Measurements from ENCODE around the gene CPNE6.

CPNE6 gene

GRCh38 chr14:24066496-24067132, 4.7 kb upstream of the CPNE6 start:
- no peak for ATAC-seq
- TF ChIP-seq PPARA (CRISPR knock-in tag; IDR thresholded peaks at IDR 0.05; ENCODE audit: borderline replicate concordance) (no peak), ZNF565 (CRISPR knock-in tag; conservative IDR thresholded peaks at IDR 0.05; ENCODE audit: low read depth) (no peak), POU6F1 (CRISPR knock-in tag; IDR thresholded peaks at IDR 0.05; ENCODE audit: borderline replicate concordance, low read depth) (no peak), GLIS3 (CRISPR knock-in tag; IDR thresholded peaks at IDR 0.05) (no peak), ESRRG (CRISPR knock-in tag; IDR thresholded peaks at IDR 0.05) (no peak), TCF4 (CRISPR knock-in tag; IDR thresholded peaks at IDR 0.05; ENCODE audit: borderline replicate concordance) (no peak), ZFP3 (CRISPR knock-in tag; IDR thresholded peaks at IDR 0.05) (no peak), OSR1 (CRISPR knock-in tag; IDR thresholded peaks at IDR 0.05) (no peak)
- TF ChIP-seq, protein P1, sequence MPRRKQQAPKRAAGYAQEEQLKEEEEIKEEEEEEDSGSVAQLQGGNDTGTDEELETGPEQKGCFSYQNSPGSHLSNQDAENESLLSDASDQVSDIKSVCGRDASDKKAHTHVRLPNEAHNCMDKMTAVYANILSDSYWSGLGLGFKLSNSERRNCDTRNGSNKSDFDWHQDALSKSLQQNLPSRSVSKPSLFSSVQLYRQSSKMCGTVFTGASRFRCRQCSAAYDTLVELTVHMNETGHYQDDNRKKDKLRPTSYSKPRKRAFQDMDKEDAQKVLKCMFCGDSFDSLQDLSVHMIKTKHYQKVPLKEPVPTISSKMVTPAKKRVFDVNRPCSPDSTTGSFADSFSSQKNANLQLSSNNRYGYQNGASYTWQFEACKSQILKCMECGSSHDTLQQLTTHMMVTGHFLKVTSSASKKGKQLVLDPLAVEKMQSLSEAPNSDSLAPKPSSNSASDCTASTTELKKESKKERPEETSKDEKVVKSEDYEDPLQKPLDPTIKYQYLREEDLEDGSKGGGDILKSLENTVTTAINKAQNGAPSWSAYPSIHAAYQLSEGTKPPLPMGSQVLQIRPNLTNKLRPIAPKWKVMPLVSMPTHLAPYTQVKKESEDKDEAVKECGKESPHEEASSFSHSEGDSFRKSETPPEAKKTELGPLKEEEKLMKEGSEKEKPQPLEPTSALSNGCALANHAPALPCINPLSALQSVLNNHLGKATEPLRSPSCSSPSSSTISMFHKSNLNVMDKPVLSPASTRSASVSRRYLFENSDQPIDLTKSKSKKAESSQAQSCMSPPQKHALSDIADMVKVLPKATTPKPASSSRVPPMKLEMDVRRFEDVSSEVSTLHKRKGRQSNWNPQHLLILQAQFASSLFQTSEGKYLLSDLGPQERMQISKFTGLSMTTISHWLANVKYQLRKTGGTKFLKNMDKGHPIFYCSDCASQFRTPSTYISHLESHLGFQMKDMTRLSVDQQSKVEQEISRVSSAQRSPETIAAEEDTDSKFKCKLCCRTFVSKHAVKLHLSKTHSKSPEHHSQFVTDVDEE (CRISPR knock-in tag; IDR thresholded peaks at IDR 0.05), result no peak
- TF ChIP-seq, protein P2, sequence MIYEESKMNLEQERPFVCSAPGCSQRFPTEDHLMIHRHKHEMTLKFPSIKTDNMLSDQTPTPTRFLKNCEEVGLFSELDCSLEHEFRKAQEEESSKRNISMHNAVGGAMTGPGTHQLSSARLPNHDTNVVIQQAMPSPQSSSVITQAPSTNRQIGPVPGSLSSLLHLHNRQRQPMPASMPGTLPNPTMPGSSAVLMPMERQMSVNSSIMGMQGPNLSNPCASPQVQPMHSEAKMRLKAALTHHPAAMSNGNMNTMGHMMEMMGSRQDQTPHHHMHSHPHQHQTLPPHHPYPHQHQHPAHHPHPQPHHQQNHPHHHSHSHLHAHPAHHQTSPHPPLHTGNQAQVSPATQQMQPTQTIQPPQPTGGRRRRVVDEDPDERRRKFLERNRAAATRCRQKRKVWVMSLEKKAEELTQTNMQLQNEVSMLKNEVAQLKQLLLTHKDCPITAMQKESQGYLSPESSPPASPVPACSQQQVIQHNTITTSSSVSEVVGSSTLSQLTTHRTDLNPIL (CRISPR knock-in tag; IDR thresholded peaks at IDR 0.05; ENCODE audit: low read depth), result no peak
- TF ChIP-seq, protein P3, sequence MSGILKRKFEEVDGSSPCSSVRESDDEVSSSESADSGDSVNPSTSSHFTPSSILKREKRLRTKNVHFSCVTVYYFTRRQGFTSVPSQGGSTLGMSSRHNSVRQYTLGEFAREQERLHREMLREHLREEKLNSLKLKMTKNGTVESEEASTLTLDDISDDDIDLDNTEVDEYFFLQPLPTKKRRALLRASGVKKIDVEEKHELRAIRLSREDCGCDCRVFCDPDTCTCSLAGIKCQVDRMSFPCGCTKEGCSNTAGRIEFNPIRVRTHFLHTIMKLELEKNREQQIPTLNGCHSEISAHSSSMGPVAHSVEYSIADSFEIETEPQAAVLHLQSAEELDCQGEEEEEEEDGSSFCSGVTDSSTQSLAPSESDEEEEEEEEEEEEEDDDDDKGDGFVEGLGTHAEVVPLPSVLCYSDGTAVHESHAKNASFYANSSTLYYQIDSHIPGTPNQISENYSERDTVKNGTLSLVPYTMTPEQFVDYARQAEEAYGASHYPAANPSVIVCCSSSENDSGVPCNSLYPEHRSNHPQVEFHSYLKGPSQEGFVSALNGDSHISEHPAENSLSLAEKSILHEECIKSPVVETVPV (CRISPR knock-in tag; IDR thresholded peaks at IDR 0.05), result no peak

GRCh38 chr14:24067133-24068082, 4.0 kb upstream of the CPNE6 start:
- TF ChIP-seq RARB (CRISPR knock-in tag; IDR thresholded peaks at IDR 0.05) (no peak), PPARA (CRISPR knock-in tag; IDR thresholded peaks at IDR 0.05; ENCODE audit: borderline replicate concordance) (no peak), ZNF8 (CRISPR knock-in tag; IDR thresholded peaks at IDR 0.05) (no peak)
- no peak for ATAC-seq

GRCh38 chr14:24068711-24069410, 2.5 kb upstream of the CPNE6 start:
- no peak for ATAC-seq
- TF ChIP-seq ZFP3 (CRISPR knock-in tag; IDR thresholded peaks at IDR 0.05) (no peak), ZNF565 (CRISPR knock-in tag; conservative IDR thresholded peaks at IDR 0.05; ENCODE audit: low read depth) (no peak), GLIS3 (CRISPR knock-in tag; IDR thresholded peaks at IDR 0.05) (no peak), TCF4 (CRISPR knock-in tag; IDR thresholded peaks at IDR 0.05; ENCODE audit: borderline replicate concordance) (no peak), PATZ1 (CRISPR knock-in tag; IDR thresholded peaks at IDR 0.05; ENCODE audit: borderline replicate concordance) (no peak), TOX (CRISPR knock-in tag; IDR thresholded peaks at IDR 0.05; ENCODE audit: borderline replicate concordance) (no peak), ARNTL (CRISPR knock-in tag; IDR thresholded peaks at IDR 0.05; ENCODE audit: borderline replicate concordance, low read depth) (no peak), SNAI2 (CRISPR knock-in tag; IDR thresholded peaks at IDR 0.05) (no peak), ZC3H10 (CRISPR knock-in tag; IDR thresholded peaks at IDR 0.05) (no peak)
- TF ChIP-seq, protein P1 (CRISPR knock-in tag; IDR thresholded peaks at IDR 0.05), result no peak

Data from SK-N-SH treated with all-trans-retinoic acid at 6 μM for 48 hours (cell line).